H1 (cell line): ENCODE results near the gene CACNA2D3. TPM values are rescaled to one million over a fixed set of nuclear protein-coding genes. Genes with fewer than 3 reads are reported as not detected.

Experiments used
- SRF ChIP-seq: IDR thresholded peaks from 2 replicates; pipeline ENCODE4 v1.6.1; 2011; ENCODE audit warnings: mild to moderate bottlenecking, low read depth, low read length, moderate library complexity
- polyA plus RNA-seq, 7 experiments: library from polyadenylated mRNA; depleted of rRNA in 3 of 7; stranded (reverse) in 5 of 7; unstranded in 2 of 7; fragments of >200 nt in 5 of 7; fragments of 200-250 nt in 2 of 7; gene quantifications; 1 replicate in 5 of 7; 2 replicates in 1 of 7; 4 replicates in 1 of 7; pipeline versions ENCODE4 v1.2.1 to v1.2.3, GENCODE V29; 2011 to 2013; ENCODE audit warnings: missing spikeins in 2 of 7, mixed read lengths in 2 of 7
- total RNA-seq: library from RNA; stranded (reverse); fragmentation: NEBNext Ultra II Directional; extraction: Animal tissue kit (Norgen Biotek cat#: 25700); gene quantifications from 2 replicates; pipeline ENCODE4 v1.2.1, GENCODE V29; 2021
- TF ChIP-seq, protein P1 (sequence below): IDR thresholded peaks from 2 replicates; pipeline ENCODE4 v1.6.1; 2012; ENCODE audit warnings: inconsistent platforms

Gene CACNA2D3
- total and polyA plus RNA-seq, 2 of the 8 experiments (the other 6 are each of a cell fraction or from before 2014, with no cell fraction given), result 1.5 to 1.8 TPM

DNA sequence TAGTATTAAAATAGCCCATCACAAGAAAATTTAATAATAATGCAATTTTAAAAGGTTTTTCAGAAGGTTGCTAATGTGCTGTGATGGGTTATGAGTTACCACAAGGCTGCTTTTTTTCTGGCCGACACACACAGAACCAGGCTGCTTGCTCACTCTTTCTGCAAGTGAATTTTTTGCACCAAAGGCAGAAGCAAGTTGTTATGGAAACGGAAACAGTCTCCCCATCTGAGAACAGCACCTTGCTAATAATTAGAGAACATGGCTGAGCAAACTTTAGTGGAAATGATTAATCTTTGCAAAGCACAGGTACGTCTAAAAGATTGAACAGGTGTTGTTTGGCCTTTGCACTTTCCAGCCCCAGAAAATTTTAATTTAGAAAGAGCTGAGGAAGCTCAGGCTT lies 51.0 kb downstream of the CACNA2D3 start (continued):
- no peak for TF ChIP-seq SRF
- TF ChIP-seq, protein P1, sequence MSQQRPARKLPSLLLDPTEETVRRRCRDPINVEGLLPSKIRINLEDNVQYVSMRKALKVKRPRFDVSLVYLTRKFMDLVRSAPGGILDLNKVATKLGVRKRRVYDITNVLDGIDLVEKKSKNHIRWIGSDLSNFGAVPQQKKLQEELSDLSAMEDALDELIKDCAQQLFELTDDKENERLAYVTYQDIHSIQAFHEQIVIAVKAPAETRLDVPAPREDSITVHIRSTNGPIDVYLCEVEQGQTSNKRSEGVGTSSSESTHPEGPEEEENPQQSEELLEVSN, result no peak
